GM12872 (cell line): Measurements from ENCODE around the gene PAPPA2.

Source experiments
- CTCF ChIP-seq: IDR thresholded peaks from 3 replicates; pipeline ENCODE4 v1.5.1; 2011; ENCODE audit warnings: low read depth, mild to moderate bottlenecking, low read length, moderate library complexity; ENCODE audit not compliant: insufficient read depth

PAPPA2 gene

GRCh38 chr1:176542352-176542751, 79.4 kb downstream of the PAPPA2 start:
- no peak for TF ChIP-seq CTCF

- TF ChIP-seq CTCF: no peak
Measured at GRCh38 chr1:176543360-176544129, 80.6 kb downstream of the PAPPA2 start.

- no peak for TF ChIP-seq CTCF
Measured at GRCh38 chr1:176545034-176545639, 82.2 kb downstream of the PAPPA2 start.

DNA sequence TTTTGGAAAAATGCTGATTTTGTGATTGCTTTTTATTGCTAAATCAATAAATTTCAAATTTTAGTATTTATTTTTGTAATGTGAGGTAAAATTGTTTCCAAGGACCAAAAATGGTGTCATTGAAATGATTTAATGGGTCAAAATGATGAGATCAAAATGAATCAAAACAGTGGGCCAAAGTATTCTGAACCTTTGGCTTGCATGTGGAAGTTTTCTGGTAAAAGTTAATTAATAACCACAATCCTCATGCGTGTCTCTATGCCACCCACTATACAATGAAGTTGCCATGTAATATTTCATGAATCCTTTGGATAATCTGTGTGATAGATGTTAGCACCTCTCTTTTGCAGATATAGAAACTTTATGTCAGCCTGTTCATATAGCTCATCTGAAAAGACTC, 83.8 kb downstream of the PAPPA2 start:
- TF ChIP-seq CTCF: no peak

- TF ChIP-seq CTCF: no peak
Measured at GRCh38 chr1:176551146-176551545, 88.2 kb downstream of the PAPPA2 start.

DNA sequence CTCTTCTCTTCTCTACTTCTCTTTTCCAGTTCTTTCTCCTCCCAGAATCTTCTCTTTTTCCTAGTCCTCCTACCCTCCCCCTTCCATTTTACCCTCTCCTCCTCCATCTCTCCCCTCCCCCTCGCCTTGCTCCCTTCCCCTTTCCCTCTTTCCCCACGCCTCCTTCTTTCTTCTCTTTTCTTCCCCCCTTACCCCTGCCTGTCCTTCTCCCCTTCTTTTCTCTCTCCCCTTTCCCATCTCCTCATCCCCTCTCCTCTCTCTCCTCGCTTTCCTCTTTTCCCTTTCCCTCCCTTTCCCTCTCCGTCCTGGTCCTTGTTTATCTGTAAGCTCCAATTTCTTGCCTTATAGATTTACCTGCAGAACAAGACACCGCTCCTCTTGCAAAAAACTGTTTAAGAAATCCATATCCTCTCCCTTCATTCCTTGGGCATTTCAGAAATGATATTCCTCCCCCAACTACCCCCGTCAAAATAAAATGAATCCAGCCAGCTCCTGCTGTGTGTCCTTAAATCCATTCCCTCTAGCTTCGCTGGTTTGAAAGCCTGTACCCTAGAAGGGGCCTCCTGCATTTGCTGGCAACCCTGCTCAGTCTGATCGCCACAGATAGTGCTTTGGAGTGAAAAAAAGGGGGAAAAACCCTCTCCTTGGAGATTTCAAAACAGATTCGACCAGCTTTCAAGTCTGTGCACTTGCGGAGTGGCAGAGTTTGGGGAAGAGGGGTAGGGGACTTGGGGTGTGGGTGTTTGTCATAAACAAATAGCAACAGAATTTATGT, 89.4 kb downstream of the PAPPA2 start:
- no peak for TF ChIP-seq CTCF

DNA sequence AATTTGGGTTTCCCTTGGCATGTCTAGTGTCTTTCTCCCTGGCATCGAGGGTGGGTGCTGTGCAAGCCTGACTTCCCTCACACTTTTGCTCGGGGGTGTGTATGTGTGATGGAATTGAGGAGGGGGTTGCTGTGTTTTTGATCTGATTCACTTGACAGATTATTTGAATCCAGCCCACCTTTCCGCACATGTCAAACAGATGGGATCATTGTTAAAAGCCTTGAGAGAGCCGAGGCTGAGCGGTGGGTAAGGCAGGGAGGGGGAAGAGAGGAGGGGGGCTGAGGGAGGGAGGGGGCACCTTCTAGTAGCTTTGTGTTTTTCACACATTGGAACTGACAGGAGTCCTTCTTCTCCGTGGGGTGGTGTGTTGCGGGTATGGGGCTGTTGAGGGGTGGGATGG, 90.0 kb downstream of the PAPPA2 start:
- TF ChIP-seq CTCF: no peak
